GM12878 (cell line): ENCODE data around the gene FBF1. TPM values are rescaled to one million over a fixed set of nuclear protein-coding genes. Genes with fewer than 3 reads are reported as not detected.

ENCODE experiments used
- ATAC-seq: fragments of 200-7000 bp; cut with Tn5 transposase; 3 replicates; pipeline ENCODE4 v1.9.1; 2020; ENCODE audit warnings: mild to moderate bottlenecking, moderate library complexity
- BruUV-seq: library from RNA; stranded (reverse); fragments of 400-500 nt; replicated peaks from 2 replicates; lab custom pipeline; 2021; lab: Mats Ljungman, UMichigan
- CTCF ChIA-PET: fragments of 300-600 bp; sonication (Branson Sonifier 250); formaldehyde crosslinking; extraction: SDS; loops from one replicate; lab custom pipeline; 2021; ENCODE audit warnings: inconsistent platforms; lab: Yijun Ruan, JAX
- POLR2A ChIA-PET: fragments of 350-600 bp; formaldehyde crosslinking; extraction: SDS; loops from one replicate; lab custom pipeline; 2021; ENCODE audit warnings: inconsistent platforms; lab: Charles Lee
- RAD21 ChIA-PET: fragments of 300-600 bp; sonication (Branson Sonifier 250); formaldehyde crosslinking; loops from one replicate; lab custom pipeline; 2023; ENCODE audit warnings: antibody characterized with exemption; ENCODE audit not compliant: unreplicated experiment; lab: Charles Lee
- SMC1A ChIA-PET: fragments of 300-600 bp; sonication (Branson Sonifier 250); formaldehyde crosslinking; loops from one replicate; lab custom pipeline; 2023; ENCODE audit not compliant: unreplicated experiment, uncharacterized antibody; lab: Charles Lee
- DNase-seq: peaks from one replicate; pipeline ENCODE4 v3.0.0-alpha.2; 2011; ENCODE audit warnings: low read depth, low spot score
- FAIRE-seq: peaks from 3 replicates; lab custom pipeline; 2011; peaks lifted over from hg19 to GRCh38; lab: Jason Lieb, UNC
- H2AFZ ChIP-seq: 2 replicates; pipeline ENCODE4 v1.6.0; 2011; ENCODE audit warnings: low read depth, low read length, control low read depth; ENCODE audit not compliant: control insufficient read depth
- H3K27ac ChIP-seq: 2 replicates; pipeline ENCODE4 v1.5.1; 2011; ENCODE audit warnings: control low read depth; ENCODE audit not compliant: control insufficient read depth, insufficient read depth
- H3K27me3 ChIP-seq, 2 experiments: replicated peaks in 1 of 2; 2 replicates each; pipeline versions ENCODE4 v1.6.0 to v1.6.1; 2011; ENCODE audit warnings: low read length in 1 of 2; ENCODE audit not compliant: control insufficient read depth in 2 of 2, insufficient read depth in 2 of 2
- H3K36me3 ChIP-seq, 2 experiments: 2 replicates each; pipeline ENCODE4 v1.5.1; 2011; ENCODE audit warnings: low read length in 1 of 2; ENCODE audit not compliant: control insufficient read depth in 2 of 2, insufficient read depth in 2 of 2
- H3K4me1 ChIP-seq: 2 replicates; pipeline ENCODE4 v1.6.1; 2011; ENCODE audit warnings: mild to moderate bottlenecking, low read length, moderate library complexity, mixed read lengths; ENCODE audit not compliant: control insufficient read depth, insufficient read depth
- H3K4me2 ChIP-seq: 2 replicates; pipeline ENCODE4 v1.6.0; 2011; ENCODE audit warnings: control low read depth; ENCODE audit not compliant: control insufficient read depth, insufficient read depth
- H3K4me3 ChIP-seq: fragments of 200-600 bp; sonication (generic); 2 replicates; pipeline ENCODE4 v1.5.1; 2016
- H3K79me2 ChIP-seq: 2 replicates; pipeline ENCODE4 v1.6.0; 2011; ENCODE audit warnings: low read length; ENCODE audit not compliant: control insufficient read depth, insufficient read depth
- H3K9ac ChIP-seq: 2 replicates; pipeline ENCODE4 v1.8.0; 2011; ENCODE audit warnings: low read length, control low read depth, mixed read lengths; ENCODE audit not compliant: control insufficient read depth, insufficient read depth
- H3K9me3 ChIP-seq: replicated peaks from 3 replicates; pipeline ENCODE4 v1.5.1; 2011; ENCODE audit warnings: mild to moderate bottlenecking, low read length; ENCODE audit not compliant: control insufficient read depth, insufficient read depth
- H4K20me1 ChIP-seq: 2 replicates; pipeline ENCODE4 v1.6.0; 2011; ENCODE audit not compliant: control insufficient read depth, insufficient read depth
- BACH1 ChIP-seq: fragments of 450-650 bp; IDR thresholded peaks from 2 replicates; pipeline ENCODE4 v1.6.1; 2017; ENCODE audit warnings: mild to moderate bottlenecking, borderline replicate concordance
- CEBPB ChIP-seq, 2 experiments: fragments of 150-350 bp in 1 of 2; IDR thresholded peaks; 2 replicates each; pipeline ENCODE4 v1.6.1; 2012 to 2014; ENCODE audit warnings: low read depth in 2 of 2, low read length in 2 of 2, borderline replicate concordance in 1 of 2, inconsistent platforms in 1 of 2
- ESRRA ChIP-seq: IDR thresholded peaks from 2 replicates; pipeline ENCODE4 v1.6.1; 2012; ENCODE audit warnings: mild to moderate bottlenecking, low read length, improper control_type of control experiment
- HDGF ChIP-seq: fragments of 450-650 bp; IDR thresholded peaks from 2 replicates; pipeline ENCODE4 v1.6.1; 2016; ENCODE audit warnings: antibody characterized with exemption
- IKZF1 ChIP-seq: fragments of 450-650 bp; conservative IDR thresholded peaks from 2 replicates; pipeline ENCODE4 v1.6.1; 2017; ENCODE audit warnings: antibody characterized with exemption, mild to moderate bottlenecking
- IRF4 ChIP-seq: IDR thresholded peaks from 2 replicates; pipeline ENCODE4 v1.6.1; 2011; ENCODE audit warnings: low read depth, low read length
- KLF5 ChIP-seq: fragments of 450-650 bp; IDR thresholded peaks from 2 replicates; pipeline ENCODE4 v1.6.1; 2014; ENCODE audit warnings: mild to moderate bottlenecking; ENCODE audit not compliant: partially characterized antibody
- MXI1 ChIP-seq: fragments of 150-350 bp; IDR thresholded peaks from 2 replicates; pipeline ENCODE4 v1.6.1; 2011; ENCODE audit warnings: low read depth, mild to moderate bottlenecking, inconsistent platforms, low read length, improper control_type of control experiment
- POLR2A ChIP-seq: IDR thresholded peaks from 2 replicates; pipeline ENCODE4 v1.6.1; 2011; ENCODE audit warnings: low read depth, mild to moderate bottlenecking, low read length
- RAD51 ChIP-seq: fragments of 450-650 bp; IDR thresholded peaks from 2 replicates; pipeline ENCODE4 v1.6.1; 2016; ENCODE audit warnings: moderate library complexity, mild to moderate bottlenecking, inconsistent platforms
- RUNX3 ChIP-seq: IDR thresholded peaks from 2 replicates; pipeline ENCODE4 v1.6.1; 2012; ENCODE audit warnings: low read length, inconsistent platforms
- SPI1 ChIP-seq: IDR thresholded peaks from 2 replicates; pipeline ENCODE4 v1.6.1; 2011; ENCODE audit warnings: low read depth, mild to moderate bottlenecking, low read length, moderate library complexity, borderline replicate concordance; ENCODE audit not compliant: insufficient read depth
- STAT1 ChIP-seq: fragments of 450-650 bp; conservative IDR thresholded peaks from 2 replicates; pipeline ENCODE4 v1.6.1; 2014; ENCODE audit warnings: antibody characterized with exemption, mild to moderate bottlenecking
- ZBTB33 ChIP-seq: fragments of 450-650 bp; IDR thresholded peaks from 2 replicates; pipeline ENCODE4 v1.6.1; 2017; ENCODE audit warnings: mild to moderate bottlenecking
- ZNF207 ChIP-seq: fragments of 450-650 bp; IDR thresholded peaks from 2 replicates; pipeline ENCODE4 v1.6.1; 2014; ENCODE audit warnings: antibody characterized with exemption, mild to moderate bottlenecking, borderline replicate concordance
- ZSCAN29 ChIP-seq: fragments of 450-650 bp; IDR thresholded peaks from 2 replicates; pipeline ENCODE4 v1.6.1; 2017; ENCODE audit warnings: mild to moderate bottlenecking, moderate library complexity
- WGBS: methylation state at CpG from one replicate; pipeline ENCODE4 v1.1.6; 2016; ENCODE audit warnings: low lambda C conversion rate; ENCODE audit not compliant: insufficient replicate concordance, insufficient coverage; ENCODE audit errors: missing lambda C conversion rate; 5-methylcytosine and 5-hydroxymethylcytosine counted together
- in situ Hi-C: fragments of 300-500 bp; cut with MboI; formaldehyde crosslinking; loops from 9 replicates; pipeline ENCODE4 v1.14.3; 2018; ENCODE audit warnings: mixed read lengths
- intact Hi-C: fragments of 100-400 bp; cut with micrococcal nuclease; formaldehyde crosslinking; loops from one replicate; pipeline ENCODE4 v1.14.2; 2022; ENCODE audit not compliant: unreplicated experiment
- polyA plus RNA-seq, 11 experiments: library from polyadenylated mRNA; depleted of rRNA in 4 of 11; unstranded in 6 of 11; stranded (reverse) in 5 of 11; fragments of >200 nt; fragmentation: Nextera tagmentation in 4 of 11; fragmentation: Illumina TruSeq in 1 of 11; extraction: Ambion mirVana in 4 of 11; extraction: Trizol in 1 of 11; gene quantifications; 1 replicate in 1 of 11; 2 replicates in 10 of 11; pipeline versions ENCODE4 v1.2.1 to v1.2.3, GENCODE V29; 2011 to 2016; ENCODE audit warnings: inconsistent platforms in 2 of 11, missing spikeins in 2 of 11, low read depth in 1 of 11
- total RNA-seq, 4 experiments: library from RNA; depleted of rRNA in 3 of 4; stranded (reverse); fragments of >200 nt in 3 of 4; fragmentation: Illumina TruSeq in 1 of 4; extraction: Trizol in 1 of 4; gene quantifications; 2 replicates each; pipeline versions ENCODE4 v1.2.1 to v1.2.3, GENCODE V29; 2013 to 2021

Gene FBF1
- total and polyA plus RNA-seq, 10 of the 15 experiments (the other 5 are each of a cell fraction or from before 2014, with no cell fraction given), result 0.29 to 15.0 (median 7.0) TPM

GRCh38 chr17:75913537-75914210 is 27.2 kb downstream of the FBF1 start:
- no peaks in the 10 kb centered on the region for H3K79me2 ChIP-seq
- WGBS, result 90% methylated on average over 24 of the region's 32 CpGs
- no peak for TF ChIP-seq IRF4
- no peak for TF ChIP-seq IKZF1
- TF ChIP-seq CEBPB (IDR thresholded peaks at IDR 0.05; ENCODE audit: borderline replicate concordance in 1 of 2, low read depth in 2 of 2, low read length in 2 of 2), result no peak
- no peak for TF ChIP-seq RUNX3
- TF ChIP-seq MXI1, result no peak
- no peak for TF ChIP-seq ZNF207
- no peak for TF ChIP-seq SPI1
- TF ChIP-seq ZBTB33, result no peak
- TF ChIP-seq KLF5, result no peak
- no peak for TF ChIP-seq ESRRA
- TF ChIP-seq ZSCAN29, result no peak
- no peak for TF ChIP-seq STAT1
- TF ChIP-seq BACH1, result no peak
- TF ChIP-seq POLR2A, result no peak
- TF ChIP-seq HDGF, result no peak
- TF ChIP-seq RAD51, result no peak
- BruUV-seq, result no TSS peak
- no peak overlapping the region for H3K4me3 ChIP-seq
- no peaks in the 10 kb centered on the region for H3K36me3 ChIP-seq
- CTCF ChIA-PET, result no interaction called here
- no peak for DNase-seq
- no peak for FAIRE-seq
- ATAC-seq, result no peak
- no peaks in the 10 kb centered on the region for H3K27me3 ChIP-seq
- no peak overlapping the region for H3K27ac ChIP-seq
- H3K4me1 ChIP-seq, result no peaks in the 10 kb centered on the region
- in situ Hi-C loops, result no loop called here
- H3K9ac ChIP-seq, result no peak overlapping the region
- RAD21 ChIA-PET, result no interaction called here
- SMC1A ChIA-PET, result no interaction called here
- no peaks in the 10 kb centered on the region for H4K20me1 ChIP-seq
- H3K9me3 ChIP-seq, result no peaks in the 10 kb centered on the region
- intact Hi-C loops, result no loop called here
- H2AFZ ChIP-seq, result no peak overlapping the region
- POLR2A ChIA-PET, result interaction anchor here (0.6 kb wide), 1 partner anchor 536 kb away, joined by 4 read pairs; no protein-coding TSS in a partner anchor
- H3K4me2 ChIP-seq, result no peak overlapping the region
